Peyer's patch (tissue), 4 donors: Measurements from ENCODE around the gene PTPN4.

Source experiments
- CTCF ChIP-seq, 6 experiments: fragments of 450-650 bp in 4 of 6; fragments of 200-600 bp in 2 of 6; sonication (generic) in 1 of 6; IDR thresholded peaks; one replicate each; pipeline ENCODE4 v1.5.1; 2017 to 2019; ENCODE audit warnings: antibody characterized with exemption in 6 of 6, mild to moderate bottlenecking in 3 of 6, moderate library complexity in 1 of 6
- POLR2A ChIP-seq, 2 donors: fragments of 450-650 bp; IDR thresholded peaks; one replicate each; pipeline ENCODE4 v1.5.1; 2017; ENCODE audit warnings: antibody characterized with exemption in 2 of 2, mild to moderate bottlenecking in 2 of 2, moderate library complexity in 2 of 2

- TF ChIP-seq CTCF (IDR thresholded peaks at IDR 0.05) (no peak), POLR2A (IDR thresholded peaks at IDR 0.05) (no peak)
Observed at GRCh38 chr2:120032297-120032696, 272.6 kb downstream of the PTPN4 start.
